HG02970 (cell line): ENCODE results near the gene CLK1.
"Not testable (repeated sequence)": the region's sequence is repeated elsewhere in the genome, so short reads cannot be mapped to it uniquely, and the experiment has no call there.

Experiments
- ATAC-seq: cut with Tn5 transposase; IDR thresholded peaks from one replicate; pipeline ENCODE4 v1.9.1; 2021; ENCODE audit warnings: mild to moderate bottlenecking, moderate library complexity, moderate number of reproducible peaks; ENCODE audit not compliant: unreplicated experiment, low FRiP score

CLK1 gene

DNA sequence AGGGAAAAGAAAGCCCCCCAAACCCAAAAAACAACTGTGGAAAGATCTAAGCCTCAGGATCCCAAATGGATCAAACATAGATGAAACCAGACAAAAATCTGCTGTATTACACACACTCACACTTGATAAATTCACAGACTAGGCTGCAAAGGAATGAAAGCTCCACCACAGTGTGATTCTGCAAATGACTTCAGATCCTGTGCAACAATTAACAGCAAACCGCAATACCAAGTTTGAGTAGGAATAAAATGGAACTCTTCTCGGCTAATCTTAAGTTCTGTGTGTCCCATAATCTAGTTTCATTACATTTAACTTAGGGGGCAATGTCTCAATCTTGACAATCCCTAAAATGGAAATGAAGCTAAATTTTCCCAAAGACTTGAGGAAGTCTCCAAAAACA lies 11.9 kb downstream of the CLK1 start:
- no peak for ATAC-seq

DNA sequence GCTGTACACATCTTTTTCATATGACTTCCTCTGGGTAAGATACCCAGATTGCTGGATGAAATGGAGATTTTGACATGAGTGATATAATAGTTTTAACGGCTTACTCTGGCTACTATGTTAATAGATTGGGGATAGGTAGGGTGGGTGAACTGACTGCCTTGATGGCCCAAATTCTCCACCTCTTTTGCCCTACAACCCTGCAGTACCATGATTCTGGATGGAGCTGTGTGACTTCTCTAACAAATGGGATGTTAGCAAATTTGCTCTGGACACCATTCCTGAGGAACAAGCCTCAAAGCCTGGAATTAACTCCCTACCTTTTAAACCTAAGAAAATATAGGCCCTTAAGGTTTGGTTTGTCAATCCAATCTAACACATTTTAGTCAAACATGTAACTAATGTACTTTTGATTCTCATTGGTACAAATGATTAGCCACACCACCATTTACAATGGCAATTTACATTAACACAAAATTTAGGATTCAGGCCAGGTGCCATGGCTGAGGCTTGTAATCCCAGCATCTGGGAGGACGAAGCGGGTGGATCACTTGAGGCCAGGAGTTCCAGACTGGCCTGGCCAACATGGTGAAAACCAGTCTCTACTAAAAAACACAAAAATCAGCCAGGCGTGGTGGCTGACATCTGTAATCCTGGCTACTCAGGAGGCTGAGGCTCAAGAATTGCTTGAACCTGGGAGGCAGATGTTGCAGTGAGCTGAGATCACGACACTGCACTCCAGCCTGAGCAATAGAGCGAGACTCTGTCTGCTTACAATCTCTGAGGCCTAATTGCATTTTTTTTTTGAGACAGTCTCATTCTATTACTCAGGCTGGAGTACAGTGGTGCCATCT lies 12.8 kb downstream of the CLK1 start:
- no peak for ATAC-seq

DNA sequence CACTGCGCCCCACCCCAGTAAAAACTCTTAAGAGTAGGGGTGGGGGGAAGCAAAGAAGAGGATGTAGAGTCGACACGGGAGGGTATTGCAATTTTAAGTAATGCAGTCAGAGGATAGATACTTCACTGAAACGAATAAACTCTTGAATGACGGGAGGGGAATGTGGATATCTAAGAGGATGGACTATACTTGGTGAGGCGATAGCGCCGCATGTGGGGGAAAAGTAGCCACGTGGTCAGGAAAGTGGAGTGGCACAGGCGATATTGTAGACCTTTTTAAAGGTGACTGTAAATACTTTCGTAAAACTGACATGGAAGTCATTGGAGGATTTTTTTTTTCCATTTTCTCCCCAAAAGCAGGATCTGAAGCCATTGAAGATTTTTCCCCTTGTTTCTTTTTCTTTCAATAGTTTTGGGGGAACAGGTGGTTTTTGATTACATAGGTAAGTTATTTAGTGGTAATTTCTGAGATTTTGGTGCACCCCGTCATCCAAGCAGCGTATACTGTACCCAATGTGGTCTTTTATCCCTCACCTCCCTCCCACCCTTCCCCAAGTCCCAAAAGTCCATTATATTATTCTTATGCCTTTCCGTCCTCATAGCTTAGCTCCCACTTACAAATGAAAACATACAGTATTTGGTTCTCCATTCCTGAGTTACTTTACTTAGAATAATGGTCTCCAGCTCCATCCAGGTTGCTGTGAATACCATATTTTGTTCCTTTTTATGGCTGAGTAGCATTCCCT lies 13.8 kb downstream of the CLK1 start:
- ATAC-seq: no peak

DNA sequence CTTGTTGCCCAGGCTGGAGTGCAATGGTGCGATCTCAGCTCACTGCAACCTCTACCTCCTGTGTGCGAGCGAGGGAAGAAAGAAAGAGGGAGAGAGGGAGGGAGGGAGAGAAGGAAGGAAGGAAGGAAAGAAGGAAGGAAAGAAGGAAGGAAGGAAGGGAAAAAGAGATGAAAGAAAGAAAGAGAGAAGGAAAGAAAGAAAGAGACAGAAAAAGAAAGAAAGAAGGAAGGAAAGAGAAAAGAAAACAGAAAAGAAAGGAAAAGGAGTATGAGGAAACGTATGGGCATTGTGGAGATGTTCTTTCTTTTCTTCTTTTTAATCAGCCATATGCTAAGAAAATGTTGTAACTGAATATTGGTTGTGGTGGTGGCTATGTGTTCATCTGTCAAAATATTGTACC lies 16.5 kb downstream of the CLK1 start:
- no peak for ATAC-seq

DNA sequence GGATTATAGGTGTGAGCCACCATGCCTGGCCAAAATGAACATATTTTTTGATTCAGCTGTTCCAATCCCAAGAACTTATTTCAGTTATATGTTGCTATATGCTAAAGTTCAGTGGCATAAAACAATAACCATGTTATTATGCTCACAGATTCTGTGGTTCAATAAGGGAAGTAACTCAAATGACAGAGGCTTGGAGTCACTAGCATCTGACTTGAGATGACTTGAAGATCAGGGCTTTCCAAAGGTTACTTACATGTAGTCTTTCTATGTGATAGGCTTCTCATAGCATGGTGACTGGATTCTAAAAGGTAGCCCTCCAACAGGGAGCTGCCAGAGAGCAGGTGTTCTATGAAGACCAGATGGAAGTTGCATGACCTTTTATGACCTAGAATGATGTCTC lies 17.2 kb downstream of the CLK1 start:
- ATAC-seq: no peak

DNA sequence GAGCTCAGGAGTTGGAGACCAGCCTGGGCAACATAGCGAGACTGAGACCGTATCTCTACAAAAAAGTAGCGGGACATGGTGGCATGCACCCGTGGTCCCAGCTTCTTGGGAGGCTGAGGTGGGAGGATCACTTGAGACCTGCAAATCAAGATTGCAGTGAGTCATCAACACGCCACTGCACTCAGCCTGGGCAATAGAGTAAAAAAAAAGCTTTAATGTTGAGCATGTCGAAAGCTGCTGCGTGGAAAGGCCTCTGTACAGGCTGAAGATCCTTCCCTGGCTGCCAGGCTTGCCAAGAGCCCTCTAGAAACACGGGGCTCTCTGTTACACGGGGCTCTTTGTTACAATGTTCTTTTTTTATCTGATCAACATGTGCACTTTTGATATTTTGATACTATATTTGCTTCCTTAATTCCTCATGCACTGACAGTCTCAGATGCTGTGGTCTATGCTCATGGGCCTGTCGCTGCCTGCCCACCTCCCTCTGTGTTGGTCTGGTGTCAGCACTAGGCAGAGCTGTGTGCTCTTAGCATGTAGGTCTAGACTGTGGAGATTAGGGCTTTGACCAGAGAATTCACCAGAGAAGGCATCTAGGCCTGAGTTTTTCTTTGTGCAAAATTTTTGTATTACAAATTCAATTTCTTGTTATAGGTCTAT lies 18.7 kb downstream of the CLK1 start:
- ATAC-seq: no peak

DNA sequence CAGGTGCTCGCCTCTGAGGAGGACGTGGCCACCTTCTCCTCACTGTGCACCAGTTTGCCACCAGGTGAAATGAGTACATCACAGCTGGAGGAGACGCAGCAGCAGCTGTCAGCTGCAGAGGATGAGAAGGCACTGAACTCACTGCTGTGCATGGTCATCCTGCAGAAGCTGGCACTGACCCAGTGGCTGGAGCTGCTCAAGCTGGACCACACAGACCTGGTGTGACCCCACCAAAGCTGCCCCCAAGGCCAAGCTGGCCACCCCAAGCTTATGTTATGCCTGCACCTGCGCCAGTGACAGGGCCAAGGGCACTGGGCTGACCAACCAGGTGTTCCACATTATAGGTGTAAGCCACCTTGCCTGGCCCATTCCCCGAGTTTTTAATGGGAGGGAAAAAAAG lies 19.3 kb downstream of the CLK1 start:
- no peak for ATAC-seq

DNA sequence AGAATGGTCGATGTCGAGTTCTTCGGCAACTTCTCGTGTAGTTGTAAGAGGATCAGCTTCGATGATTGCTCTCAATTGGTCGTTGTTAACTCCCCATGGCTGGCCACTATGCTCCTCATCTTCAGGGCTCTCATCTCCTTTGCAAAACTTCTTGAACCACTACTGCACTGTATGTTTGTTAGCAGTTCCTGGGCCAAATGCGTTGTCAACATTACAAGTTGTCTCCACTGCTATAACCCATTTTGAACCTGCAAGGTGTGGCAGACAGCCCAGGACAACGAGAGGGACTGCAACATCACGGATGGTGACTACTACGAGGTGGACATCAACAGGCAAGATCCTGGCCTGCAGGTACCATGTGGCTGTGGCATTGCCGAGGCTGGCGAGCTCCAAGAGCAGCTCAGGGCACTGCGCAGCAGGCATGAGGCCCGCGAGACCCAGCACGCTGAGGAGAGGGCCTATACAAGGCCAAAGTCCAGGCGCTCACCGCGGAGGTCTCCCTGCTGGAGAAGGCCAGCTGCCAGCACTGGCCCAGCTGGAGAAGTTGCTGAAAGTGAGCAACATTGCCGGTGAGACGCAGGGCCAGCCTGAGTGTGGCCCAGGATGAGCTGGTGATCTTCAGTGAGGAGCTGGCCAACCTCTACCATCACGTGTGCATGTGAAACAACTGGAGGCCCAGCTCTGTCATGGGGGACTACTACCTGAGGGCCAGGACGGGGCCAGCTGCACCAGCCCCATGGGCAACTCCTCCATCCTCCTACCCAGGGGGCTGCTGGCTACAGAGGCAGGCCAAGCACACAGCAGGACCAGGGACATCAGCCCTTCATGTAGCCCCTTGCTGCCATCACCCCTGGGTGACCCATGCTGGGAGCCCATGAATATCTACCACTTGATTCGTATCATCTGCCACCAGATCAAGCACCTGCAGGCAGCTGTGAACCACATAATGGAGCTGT lies 20.2 kb downstream of the CLK1 start:
- no peak for ATAC-seq

DNA sequence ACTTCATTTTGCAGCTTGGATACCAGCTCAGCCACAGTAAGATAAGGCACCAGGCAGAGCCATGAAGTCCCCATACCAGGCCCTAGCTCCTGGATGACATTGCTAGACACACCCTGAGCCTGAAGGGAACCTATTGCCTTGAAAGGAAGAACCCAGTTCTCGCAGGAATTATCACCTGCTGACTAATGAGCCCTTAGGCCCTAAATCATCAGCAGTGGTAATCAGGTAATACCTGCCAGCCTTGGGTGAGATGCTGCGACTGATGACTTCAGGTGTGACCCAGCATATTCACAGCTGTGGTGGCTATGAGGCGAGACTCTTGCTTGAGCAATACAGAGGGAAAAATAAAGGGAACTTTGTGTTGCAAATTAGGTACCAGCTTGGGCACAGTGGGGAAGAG lies 24.9 kb downstream of the CLK1 start:
- no peak for ATAC-seq

DNA sequence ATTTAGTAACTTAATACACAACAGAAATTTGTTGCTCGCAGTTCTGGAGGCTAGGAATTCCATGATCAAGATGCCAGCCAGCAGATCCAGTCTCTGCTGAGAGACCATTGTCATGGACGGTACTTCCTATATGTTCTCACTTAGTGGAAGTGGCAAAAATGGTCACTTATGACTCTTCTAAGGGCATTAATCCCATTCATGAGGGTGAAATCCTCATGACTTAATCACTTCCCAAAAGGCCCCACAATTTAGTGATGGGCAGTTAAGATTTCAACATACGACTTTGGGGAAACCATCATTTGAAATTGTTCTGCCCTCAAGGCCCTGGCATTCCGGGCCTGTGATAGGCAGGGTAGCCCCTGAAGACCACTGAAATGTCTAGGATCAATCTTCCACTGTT lies 29.8 kb downstream of the CLK1 start:
- no peak for ATAC-seq

DNA sequence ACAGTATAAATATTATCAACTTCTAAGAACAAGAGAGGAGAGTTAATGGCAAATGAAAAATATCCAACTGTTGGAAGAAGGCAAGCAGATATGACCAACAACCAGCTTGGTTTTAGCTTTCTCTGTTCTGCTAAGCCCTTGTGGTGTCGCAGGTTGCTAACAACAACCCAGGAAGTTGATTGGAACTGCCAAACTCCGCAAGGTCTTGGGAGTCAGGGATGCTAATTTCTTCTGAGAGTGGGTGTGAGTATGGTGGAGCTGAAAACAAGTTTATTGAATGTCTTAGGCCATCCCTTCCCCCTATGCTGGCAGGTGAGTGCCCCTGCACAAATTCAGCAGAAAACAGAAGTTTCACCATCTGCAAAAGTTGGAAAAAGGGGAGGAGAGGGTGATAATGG lies 35.2 kb downstream of the CLK1 start:
- no peak for ATAC-seq

DNA sequence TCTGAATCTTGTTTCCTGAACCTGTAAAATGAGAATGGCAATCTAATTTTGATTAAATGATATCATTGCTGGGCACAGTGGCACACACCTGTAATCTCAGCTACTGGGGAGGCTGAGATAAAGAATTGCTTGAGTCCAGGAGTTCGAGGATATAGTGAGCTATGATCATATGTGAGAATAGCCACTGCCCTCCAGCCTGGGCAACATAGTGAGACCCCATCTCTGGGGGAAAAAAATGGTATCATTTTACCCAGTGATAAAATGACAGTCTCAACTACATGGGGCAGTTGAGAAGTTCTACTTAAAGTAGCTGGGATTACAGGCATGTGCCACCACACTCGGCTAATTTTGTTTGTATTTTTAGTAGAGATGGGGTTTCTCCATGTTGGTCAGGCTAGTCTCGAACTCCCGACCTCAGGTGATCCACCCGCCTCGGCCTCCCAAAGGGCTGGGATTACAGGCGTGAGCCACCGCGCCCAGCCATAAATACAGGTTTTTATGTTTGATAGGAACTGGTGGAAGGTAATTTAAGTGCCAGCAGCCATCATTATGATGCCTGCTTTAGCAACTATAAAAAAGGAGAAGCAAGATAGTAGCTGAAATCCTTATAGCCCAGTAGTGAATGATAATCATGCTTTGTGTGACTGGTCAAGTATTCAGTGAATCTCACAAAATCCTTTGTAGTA lies 35.7 kb downstream of the CLK1 start:
- no peak for ATAC-seq

DNA sequence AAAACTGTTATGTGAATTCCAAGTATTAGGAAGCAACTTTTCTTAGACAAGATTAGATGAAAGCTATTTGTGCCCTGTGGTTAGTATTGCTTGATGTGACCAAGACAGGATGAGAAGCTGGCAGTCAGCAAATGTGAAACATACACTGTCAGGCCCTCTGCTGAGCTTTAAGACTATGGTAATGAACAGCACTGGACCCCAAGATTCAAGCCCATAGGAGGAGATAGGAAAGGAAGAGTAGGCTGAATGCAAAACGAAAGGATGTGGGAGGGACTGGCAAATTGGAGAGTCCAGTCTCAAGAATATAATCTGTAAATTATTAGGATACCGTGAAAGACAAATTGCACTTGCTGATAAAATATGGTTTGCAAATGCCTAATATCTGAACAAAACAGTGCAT lies 36.4 kb downstream of the CLK1 start:
- no peak for ATAC-seq

DNA sequence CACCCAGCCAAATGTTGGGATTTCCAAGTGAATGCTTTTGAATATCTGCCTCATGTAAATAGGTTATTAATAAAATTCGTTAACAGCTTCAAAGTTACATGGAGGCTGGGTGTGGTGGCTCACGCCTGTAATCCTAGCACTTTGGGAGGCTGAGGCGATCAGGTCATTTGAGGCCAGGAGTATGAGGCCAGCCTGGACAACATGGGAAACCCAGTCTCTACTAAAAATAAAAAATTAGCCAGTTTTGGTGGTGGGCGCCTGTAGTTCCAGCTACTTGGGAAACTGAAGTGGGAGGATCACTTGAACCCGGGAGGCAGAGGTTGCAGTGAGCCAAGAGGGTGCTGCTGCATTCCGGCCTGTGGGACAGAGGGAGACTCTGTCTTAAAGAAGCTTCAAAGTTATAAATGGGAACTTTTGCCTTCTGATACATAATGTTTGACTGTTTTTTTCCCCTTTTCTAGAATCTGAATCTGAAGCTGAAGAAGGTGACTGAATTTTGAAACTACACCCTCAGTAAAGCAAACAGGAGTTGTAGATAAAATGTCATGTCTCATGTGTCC lies 42.7 kb downstream of the CLK1 start:
- no peak for ATAC-seq

DNA sequence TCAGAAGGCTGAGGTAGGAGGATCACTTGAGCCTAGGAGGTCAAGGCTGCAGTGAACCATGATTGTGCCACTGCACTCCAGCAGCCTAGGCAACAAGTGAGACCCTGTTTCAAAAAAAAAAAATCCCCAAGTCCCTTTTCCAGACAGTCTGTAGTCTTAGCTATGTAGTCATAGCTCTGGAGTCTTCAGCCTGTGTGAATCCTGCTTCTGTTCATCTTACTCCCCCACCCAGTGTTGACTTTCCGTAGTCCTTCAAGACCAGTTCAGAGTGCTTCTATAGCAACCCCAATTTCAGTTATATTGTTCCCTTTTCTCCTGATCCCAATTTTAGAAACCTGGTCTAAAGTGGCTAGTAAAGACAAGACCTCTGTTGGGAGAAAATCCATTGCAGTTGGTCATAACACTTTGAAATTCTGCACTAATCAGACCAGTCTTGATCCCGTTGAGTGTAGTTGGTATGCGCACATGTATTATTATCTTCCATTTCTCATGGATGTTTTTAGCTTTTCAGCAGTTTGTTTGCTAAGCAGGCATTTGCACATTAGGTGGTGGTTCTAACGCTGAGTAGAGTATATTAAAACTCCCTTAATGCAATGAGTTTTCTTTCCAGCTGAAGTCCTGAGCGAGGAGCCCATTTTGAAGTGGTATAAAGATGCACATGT lies 43.8 kb downstream of the CLK1 start:
- ATAC-seq: no peak

DNA sequence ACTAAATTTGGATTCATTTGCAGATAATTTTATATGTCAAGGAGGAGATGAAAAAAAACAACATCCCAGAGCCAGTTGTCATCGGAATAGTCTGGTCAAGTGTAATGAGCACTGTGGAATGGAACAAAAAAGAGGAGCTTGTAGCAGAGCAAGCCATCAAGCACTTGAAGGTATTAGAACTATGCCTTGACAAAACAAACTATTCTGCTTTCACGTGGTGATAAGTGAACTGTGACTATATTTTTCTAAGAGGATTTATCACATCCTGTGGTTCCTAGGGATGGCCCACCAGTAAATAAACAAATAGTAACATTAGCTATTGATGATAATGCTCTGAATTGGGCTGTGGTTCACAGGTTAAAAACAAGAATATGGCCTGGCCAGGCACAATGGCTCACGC lies 45.7 kb downstream of the CLK1 start:
- not testable (repeated sequence) for ATAC-seq

DNA sequence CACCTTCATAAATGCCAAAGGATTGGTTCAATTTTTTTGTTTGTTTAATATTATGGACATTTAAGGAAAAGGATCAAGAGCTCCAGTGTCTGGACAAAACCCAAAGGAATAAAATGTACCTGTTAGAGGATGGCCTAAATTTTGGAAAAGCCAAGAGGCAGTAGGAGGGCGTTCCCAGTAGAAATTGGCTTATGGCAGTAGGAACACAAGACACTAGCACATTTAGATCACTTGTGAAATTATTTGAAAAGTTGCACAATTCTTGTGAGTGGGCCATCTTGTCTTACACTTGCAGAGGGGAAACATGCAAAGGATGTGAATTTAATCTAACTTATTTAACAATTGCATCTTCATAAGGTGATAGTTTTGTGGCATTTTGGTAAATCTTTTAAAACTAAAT lies 49.5 kb downstream of the CLK1 start:
- ATAC-seq: no peak

DNA sequence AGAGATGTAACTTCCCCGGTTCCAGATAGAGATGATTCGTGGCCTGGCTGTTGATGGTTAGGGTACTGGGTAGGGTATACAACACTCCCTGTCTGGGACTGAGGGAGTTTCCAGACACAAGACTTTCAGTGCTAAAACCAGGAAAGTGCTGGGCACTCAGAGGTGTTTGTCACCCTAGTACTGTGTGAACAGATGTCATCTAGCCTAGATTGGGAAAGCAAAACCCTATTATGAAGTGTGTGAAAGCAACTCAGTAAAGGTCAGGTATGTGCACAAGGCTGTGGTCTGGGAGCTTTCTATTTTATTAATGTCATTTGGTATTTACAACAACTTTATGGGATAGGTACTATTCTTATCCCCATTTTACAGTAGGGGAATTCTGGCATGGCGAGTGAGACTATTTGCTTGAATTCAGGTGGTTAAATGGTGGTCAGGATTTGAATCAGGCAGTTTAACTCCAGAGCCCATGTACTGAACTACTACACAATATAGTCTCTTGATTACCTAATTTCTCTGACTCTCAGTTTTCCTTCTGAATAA lies 50.1 kb downstream of the CLK1 start:
- ATAC-seq: no peak
